ES-I3 (cell line): Measurements from ENCODE around the gene CELSR1.
"Not testable (repeated sequence)": the region's sequence is repeated elsewhere in the genome, so short reads cannot be mapped to it uniquely, and the experiment has no call there.

ENCODE experiments used
- H3K36me3 ChIP-seq: 2 replicates; pipeline ENCODE4 v1.6.1; 2013; ENCODE audit warnings: mild to moderate bottlenecking, low read length, control low read depth, moderate library complexity; ENCODE audit not compliant: insufficient read depth
- H3K4me1 ChIP-seq: 2 replicates; pipeline ENCODE4 v1.6.1; 2013; ENCODE audit warnings: mild to moderate bottlenecking, control low read depth, low read length; ENCODE audit not compliant: insufficient read depth
- H3K9ac ChIP-seq: 2 replicates; pipeline ENCODE4 v1.6.1; 2013; ENCODE audit warnings: low read depth, mild to moderate bottlenecking, low read length, moderate library complexity
- H3K9me3 ChIP-seq: 2 replicates; pipeline ENCODE4 v1.6.1; 2013; ENCODE audit warnings: mild to moderate bottlenecking, low read length, moderate library complexity; ENCODE audit not compliant: control insufficient read depth, insufficient read depth

Gene CELSR1

DNA sequence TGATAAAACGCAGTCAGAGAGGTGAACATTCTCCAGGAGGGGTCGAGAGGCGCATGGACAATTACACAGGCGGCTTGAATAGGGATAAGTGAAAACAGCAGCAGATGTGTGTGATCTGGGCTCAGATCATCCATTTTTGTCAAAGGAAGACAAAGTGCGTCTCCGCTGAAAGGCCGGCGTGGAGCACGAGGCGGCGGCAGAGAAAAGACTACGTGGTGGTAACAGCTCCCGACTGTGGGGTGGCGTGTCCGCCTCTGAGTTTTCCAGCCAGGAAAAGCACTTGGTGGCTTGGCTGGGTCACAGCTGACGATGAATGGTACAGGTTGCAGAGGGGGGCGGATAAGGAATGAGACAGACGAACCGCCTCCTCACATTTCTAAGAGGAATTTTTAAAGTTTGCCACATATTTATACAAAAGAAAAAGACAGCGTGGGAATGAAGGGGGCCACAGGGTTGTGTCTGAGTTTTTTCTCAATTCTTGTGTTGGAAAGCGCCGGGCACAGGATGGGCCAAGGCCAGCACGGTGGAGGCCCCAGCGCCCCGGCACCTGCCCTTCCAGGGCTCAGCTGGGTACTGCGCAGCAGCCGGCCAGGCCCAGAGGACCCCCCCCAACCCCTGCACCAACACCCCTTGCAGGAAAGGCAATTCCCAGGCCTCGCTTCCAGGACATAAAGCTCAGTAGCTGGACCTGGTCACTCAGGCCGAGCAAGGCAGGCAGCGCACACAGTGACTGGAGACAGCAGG lies 121.5 kb downstream of the CELSR1 start:
- Histone ChIP-seq H3K9ac (no peak overlapping the region), H3K36me3 (no peaks in the 10 kb centered on the region), H3K4me1 (no peaks in the 10 kb centered on the region), H3K9me3 (no peaks in the 10 kb centered on the region)

GRCh38 chr22:46414704-46415103 lies 122.7 kb downstream of the CELSR1 start:
- H3K9ac ChIP-seq = no peak overlapping the region
- H3K36me3 ChIP-seq = no peaks in the 10 kb centered on the region

GRCh38 chr22:46413725-46414379 lies 123.6 kb downstream of the CELSR1 start:
- H3K9ac ChIP-seq = no peak overlapping the region
- H3K4me1 ChIP-seq = no peaks in the 10 kb centered on the region
- no peaks in the 10 kb centered on the region for H3K36me3 ChIP-seq

More at GRCh38 chr22:46414704-46415103, 122.7 kb downstream of the CELSR1 start:
- Histone ChIP-seq H3K4me1 (no peaks in the 10 kb centered on the region), H3K9me3 (no peaks in the 10 kb centered on the region)

GRCh38 chr22:46411347-46411746 lies 126.1 kb downstream of the CELSR1 start:
- Histone ChIP-seq H3K9ac (no peak overlapping the region), H3K4me1 (no peaks in the 10 kb centered on the region), H3K9me3 (no peaks in the 10 kb centered on the region), H3K36me3 (no peaks in the 10 kb centered on the region)

More at GRCh38 chr22:46413725-46414379, 123.6 kb downstream of the CELSR1 start:
- H3K9me3 ChIP-seq = no peaks in the 10 kb centered on the region

DNA sequence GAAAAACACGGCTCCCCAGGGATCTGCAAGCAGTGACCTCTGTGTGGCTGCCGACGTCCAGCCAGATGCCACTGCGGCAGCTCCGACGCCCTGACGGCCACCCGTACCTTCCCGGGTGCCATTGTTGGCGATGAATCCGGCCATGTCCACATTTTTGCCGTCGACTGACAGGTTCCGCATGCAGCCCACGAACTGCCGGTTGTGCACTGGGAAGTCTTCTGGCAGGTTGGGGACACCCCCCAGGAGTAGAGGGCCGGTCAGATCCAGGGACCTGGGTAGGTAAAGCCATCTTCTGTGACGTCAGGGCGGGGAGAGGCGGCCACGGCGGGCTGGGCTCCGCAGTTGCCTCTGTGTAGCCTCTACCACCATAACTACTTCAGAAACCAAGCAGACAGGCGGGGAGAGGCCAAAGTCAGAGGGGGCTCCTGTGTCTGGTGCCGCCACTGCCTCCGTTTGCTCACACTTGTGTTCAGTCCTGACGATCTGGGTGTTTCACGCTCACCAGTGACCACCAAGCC lies 127.1 kb downstream of the CELSR1 start:
- Histone ChIP-seq H3K9ac (no peak overlapping the region), H3K36me3 (no peaks in the 10 kb centered on the region), H3K4me1 (no peaks in the 10 kb centered on the region), H3K9me3 (no peaks in the 10 kb centered on the region)

- Histone ChIP-seq H3K9me3 (no peaks in the 10 kb centered on the region), H3K36me3 (no peaks in the 10 kb centered on the region), H3K4me1 (no peaks in the 10 kb centered on the region), H3K9ac (no peak overlapping the region)
These were observed 127.7 kb downstream of the CELSR1 start for GRCh38 chr22:46409631-46410210.

- Histone ChIP-seq H3K9me3 (no peaks in the 10 kb centered on the region), H3K36me3 (no peaks in the 10 kb centered on the region), H3K9ac (no peak overlapping the region), H3K4me1 (no peaks in the 10 kb centered on the region)
These were observed 128.6 kb downstream of the CELSR1 start for GRCh38 chr22:46408568-46409506.

DNA sequence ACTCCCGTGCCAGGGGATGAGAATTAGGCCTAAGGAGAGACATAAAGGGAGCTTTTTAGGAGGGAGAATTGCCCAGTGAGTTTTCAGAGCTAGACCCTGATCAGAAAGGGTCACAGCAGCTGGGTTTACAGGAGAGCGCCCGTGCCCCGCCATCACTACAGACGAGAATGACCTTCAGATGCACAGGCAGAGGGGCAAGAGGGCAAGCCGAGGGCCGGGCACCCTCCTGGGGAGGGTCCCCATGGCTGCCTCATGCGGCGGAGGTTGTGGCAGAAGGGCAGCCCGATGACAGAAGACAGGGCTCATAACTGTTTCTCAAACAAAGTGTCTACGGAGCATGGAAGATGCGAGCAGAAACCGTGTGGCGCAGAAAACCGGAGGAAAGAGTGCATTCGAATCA lies 129.7 kb downstream of the CELSR1 start:
- no peaks in the 10 kb centered on the region for H3K36me3 ChIP-seq
- H3K4me1 ChIP-seq = no peaks in the 10 kb centered on the region
- H3K9me3 ChIP-seq = no peaks in the 10 kb centered on the region
- H3K9ac ChIP-seq = no peak overlapping the region

DNA sequence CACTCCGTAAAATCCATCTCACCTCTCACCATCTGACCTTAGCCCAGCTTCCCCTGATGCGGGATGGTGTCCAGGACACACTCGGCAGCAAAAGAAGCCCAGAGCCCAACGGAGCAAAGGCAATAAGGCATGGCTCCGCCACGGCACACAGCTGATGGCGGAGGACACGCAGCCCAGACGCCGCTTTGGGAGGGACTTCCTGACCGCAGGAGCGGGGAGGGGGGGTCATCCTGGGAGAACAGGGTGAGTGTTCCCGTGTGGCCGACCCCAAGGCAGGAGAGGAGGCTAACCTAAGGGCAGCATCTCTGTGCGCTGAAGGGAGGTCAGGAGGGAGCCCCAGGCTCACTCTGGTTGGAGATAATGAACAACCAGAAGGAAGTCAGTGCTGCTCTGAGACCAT lies 130.6 kb downstream of the CELSR1 start:
- H3K36me3 ChIP-seq = no peaks in the 10 kb centered on the region
- no peaks in the 10 kb centered on the region for H3K9me3 ChIP-seq
- H3K4me1 ChIP-seq = no peaks in the 10 kb centered on the region
- H3K9ac ChIP-seq = no peak overlapping the region

DNA sequence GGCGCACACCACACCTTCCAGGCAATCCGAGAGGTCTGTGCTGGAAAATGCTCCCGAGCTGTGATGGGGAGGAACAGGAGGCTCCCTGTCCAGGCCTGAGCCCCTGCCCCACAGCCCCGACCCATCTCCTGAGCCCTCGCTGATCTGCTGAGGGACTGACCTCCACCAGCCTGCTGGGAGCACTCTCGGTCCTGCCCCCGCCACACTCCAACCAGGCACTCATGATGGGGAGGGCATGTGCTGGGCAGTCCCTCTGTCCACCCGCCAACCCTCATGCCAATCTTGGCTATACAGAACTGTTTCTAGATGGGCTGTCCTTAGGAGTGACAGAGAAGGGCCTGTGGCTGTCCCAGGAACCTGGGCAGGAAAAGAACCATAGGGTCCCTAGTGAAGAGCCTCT lies 131.1 kb downstream of the CELSR1 start:
- Histone ChIP-seq H3K9me3 (no peaks in the 10 kb centered on the region), H3K9ac (no peak overlapping the region), H3K36me3 (no peaks in the 10 kb centered on the region), H3K4me1 (no peaks in the 10 kb centered on the region)

- Histone ChIP-seq H3K36me3 (no peaks in the 10 kb centered on the region), H3K9ac (no peak overlapping the region), H3K4me1 (no peaks in the 10 kb centered on the region), H3K9me3 (no peaks in the 10 kb centered on the region)
These were observed 131.5 kb downstream of the CELSR1 start for GRCh38 chr22:46405901-46406300.

- H3K9me3 ChIP-seq, H3K4me1 ChIP-seq, H3K36me3 ChIP-seq, H3K9ac ChIP-seq: not testable (repeated sequence)
These were observed 133.5 kb downstream of the CELSR1 start for GRCh38 chr22:46403880-46404279.

GRCh38 chr22:46402505-46402904 lies 134.9 kb downstream of the CELSR1 start:
- Histone ChIP-seq H3K9me3 (no peaks in the 10 kb centered on the region), H3K9ac (no peak overlapping the region), H3K36me3 (no peaks in the 10 kb centered on the region; the same call in 1 of the 2 replicates), H3K4me1 (no peaks in the 10 kb centered on the region)

DNA sequence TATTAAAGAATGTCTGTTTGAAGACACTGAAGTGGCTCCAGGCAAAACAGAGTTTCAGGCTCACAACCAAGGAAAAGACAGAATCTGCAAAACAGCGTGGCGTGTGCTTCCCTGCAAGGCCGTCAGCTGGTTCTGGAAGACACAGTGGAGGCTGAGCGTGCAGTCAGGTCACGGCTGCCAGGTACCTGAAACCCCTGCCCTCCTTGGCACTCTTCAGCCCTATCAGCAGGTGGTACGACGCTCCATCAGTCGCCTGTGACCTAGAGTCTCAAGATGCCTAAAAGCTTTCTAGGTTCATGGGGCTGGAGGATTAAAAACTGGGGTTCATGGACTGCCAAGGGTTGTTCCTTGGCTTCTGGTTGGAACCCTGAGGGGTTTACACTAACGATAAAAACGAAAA lies 136.1 kb downstream of the CELSR1 start:
- no peaks in the 10 kb centered on the region; the same call in 1 of the 2 replicates for H3K36me3 ChIP-seq
- H3K9me3 ChIP-seq = no peaks in the 10 kb centered on the region
- no peak overlapping the region for H3K9ac ChIP-seq
- no peaks in the 10 kb centered on the region for H3K4me1 ChIP-seq
